ENCODE data around the gene LRRN2. TPM values are rescaled to one million over a fixed set of nuclear protein-coding genes. Genes with fewer than 3 reads are reported as not detected.

The LRRN2 gene
- total and polyA plus RNA-seq, 9 of the 15 experiments (the other 6 are each of a cell fraction or from before 2014, with no cell fraction given) = 0.05 TPM; not detected in 8

GRCh38 chr1:204619721-204620120 is 65.8 kb downstream of the LRRN2 start (continued):
- TF ChIP-seq MYNN (IDR thresholded peaks at IDR 0.05) = peak; percentile 44; the same call in 1 of the 2 replicates
- no peak for TF ChIP-seq MYNN (CRISPR knock-in tag; IDR thresholded peaks at IDR 0.05)

- H3K27ac ChIP-seq (ENCODE audit: extremely low read depth, low read depth, low read length) = no peak overlapping the region
- H3K27me3 ChIP-seq (ENCODE audit: control insufficient read depth in 2 of 2, insufficient read depth in 2 of 2, low read length in 2 of 2) = peaks cover 45 to 65% of the 10 kb centered on the region in 2 experiments
- BruUV-seq (replicated peaks) = no TSS peak
- POLR2A ChIA-PET = interaction anchor here (0.6 to 1.6 kb wide), 7 partner anchors 9 to 703 kb away, joined by 3 to 5 read pairs (median 3); no protein-coding TSS in a partner anchor
- no peak overlapping the region for H3K4me2 ChIP-seq (ENCODE audit: insufficient read depth, low read length)
- 11% methylated on average over 18 of the region's 20 CpGs for WGBS (ENCODE audit: insufficient coverage, low coverage, missing lambda C conversion rate)
- in situ Hi-C loops (cut with MboI) (no loop called here), intact Hi-C loops (cut with micrococcal nuclease) (no loop called here)
- H3K4me3 ChIP-seq = no peak overlapping the region
- FAIRE-seq = no peak
- no peaks in the 10 kb centered on the region for H3K9me1 ChIP-seq (ENCODE audit: control insufficient read depth, insufficient read depth, low read length)
- H3K4me1 ChIP-seq (replicated peaks in 1 of 2; ENCODE audit: control insufficient read depth in 2 of 2, insufficient read depth in 2 of 2, low read length in 2 of 2) = peaks cover 9 to 29% of the 10 kb centered on the region in 2 experiments
- no peaks in the 10 kb centered on the region for H4K20me1 ChIP-seq (replicated peaks; ENCODE audit: control insufficient read depth, insufficient read depth, low read length)
- CTCF ChIA-PET (ENCODE audit: low intra/inter-chr PET ratio) = interaction anchor here (0.5 to 2.3 kb wide), 2 partner anchors 56 to 189 kb away, joined by 4 to 27 read pairs; no protein-coding TSS in a partner anchor
- H3K36me3 ChIP-seq (ENCODE audit: control insufficient read depth, insufficient read depth, low read length) = no peaks in the 10 kb centered on the region
- H3K9ac ChIP-seq (ENCODE audit: insufficient read depth in 1 of 2, low read depth in 2 of 2, low read length in 2 of 2) = no peak overlapping the region
- no peaks in the 10 kb centered on the region for H3K9me3 ChIP-seq (replicated peaks; ENCODE audit: control insufficient read depth, insufficient read depth, low read depth, low read length)
- no peaks in the 10 kb centered on the region for H3K79me2 ChIP-seq (ENCODE audit: control insufficient read depth, insufficient read depth, low read length)
- ATAC-seq = no peak
- DNase-seq (ENCODE audit: extremely low read depth in 1 of 4, low spot score in 3 of 4) = no peak
- no peak overlapping the region for H2AFZ ChIP-seq (ENCODE audit: low read depth, low read length)
- TF ChIP-seq ARID3A (IDR thresholded peaks at IDR 0.05; ENCODE audit: borderline replicate concordance, low read depth, low read length) (no peak), EGR1 (conservative IDR thresholded peaks at IDR 0.05) (no peak), ZNF263 (CRISPR knock-in tag; IDR thresholded peaks at IDR 0.05; ENCODE audit: borderline replicate concordance) (no peak), ZNF830 (CRISPR knock-in tag; IDR thresholded peaks at IDR 0.05) (no peak), ZNF778 (CRISPR knock-in tag; IDR thresholded peaks at IDR 0.05) (no peak), ZNF444 (CRISPR knock-in tag; IDR thresholded peaks at IDR 0.05) (no peak), ZNF318 (IDR thresholded peaks at IDR 0.05; ENCODE audit: borderline replicate concordance in 1 of 2, low read depth in 1 of 2) (no peak), ARHGAP35 (IDR thresholded peaks at IDR 0.05; ENCODE audit: partially characterized antibody) (no peak)
Observed at GRCh38 chr1:204618148-204618760, 67.3 kb downstream of the LRRN2 start.

Data from K562 (cell line).